ENCODE results near the gene GALNT17. TPM values are rescaled to one million over a fixed set of nuclear protein-coding genes. Genes with fewer than 3 reads are reported as not detected.

GALNT17 gene
- total and polyA plus RNA-seq, 4 donors: 2.8 to 10.8 (median 7.4) TPM

DNA sequence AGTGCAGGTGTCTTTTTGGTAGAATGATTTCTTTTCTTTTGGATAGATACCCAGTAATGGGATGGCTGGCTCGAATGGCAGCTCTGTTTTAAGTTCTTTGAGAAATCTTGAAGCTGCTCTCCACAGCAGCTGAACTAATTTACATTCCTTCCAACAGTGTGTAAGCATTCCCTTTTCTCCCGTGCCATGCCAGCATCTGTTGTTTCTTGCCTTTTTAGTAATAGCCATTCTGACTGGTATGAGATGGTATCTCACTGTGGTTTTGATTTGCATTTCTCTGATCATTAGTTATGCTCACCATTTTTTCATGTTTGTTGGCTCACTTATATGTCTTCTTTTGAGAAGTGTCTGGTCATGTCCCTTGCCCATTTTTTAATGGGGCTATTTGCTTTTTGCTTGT lies 486.3 kb downstream of the GALNT17 start:
- TF ChIP-seq CTCF (IDR thresholded peaks at IDR 0.05; ENCODE audit: control extremely low read depth, extremely low read depth): no peak
- no peak for DNase-seq
- no peak for ATAC-seq (ENCODE audit: insufficient read depth, low FRiP score)
- WGBS, 2 donors: 53 to 81% methylated on average over 2 of the region's 2 CpGs
- no peaks in the 10 kb centered on the region for H3K9me3 ChIP-seq (ENCODE audit: control insufficient read depth in 4 of 4, insufficient read depth in 3 of 4, low read length in 3 of 4)
- peaks cover 0 to 19% (median 6%) of the 10 kb centered on the region in 5 donors for H3K4me1 ChIP-seq (ENCODE audit: control insufficient read depth in 5 of 5, insufficient read depth in 5 of 5, low read length in 5 of 5)
- no peak overlapping the region for H3K4me3 ChIP-seq
- H3K27me3 ChIP-seq (ENCODE audit: control insufficient read depth in 3 of 3, insufficient read depth in 3 of 3, low read length in 2 of 3): no peaks in the 10 kb centered on the region
- no peak overlapping the region for H3K9ac ChIP-seq (ENCODE audit: insufficient read depth in 1 of 2, low read length in 2 of 2)
- H3K27ac ChIP-seq (ENCODE audit: low read depth in 1 of 2, low read length in 1 of 2): no peak overlapping the region
- no peaks in the 10 kb centered on the region for H3K36me3 ChIP-seq (ENCODE audit: control insufficient read depth in 4 of 4, insufficient read depth in 4 of 4, low read length in 4 of 4)

DNA sequence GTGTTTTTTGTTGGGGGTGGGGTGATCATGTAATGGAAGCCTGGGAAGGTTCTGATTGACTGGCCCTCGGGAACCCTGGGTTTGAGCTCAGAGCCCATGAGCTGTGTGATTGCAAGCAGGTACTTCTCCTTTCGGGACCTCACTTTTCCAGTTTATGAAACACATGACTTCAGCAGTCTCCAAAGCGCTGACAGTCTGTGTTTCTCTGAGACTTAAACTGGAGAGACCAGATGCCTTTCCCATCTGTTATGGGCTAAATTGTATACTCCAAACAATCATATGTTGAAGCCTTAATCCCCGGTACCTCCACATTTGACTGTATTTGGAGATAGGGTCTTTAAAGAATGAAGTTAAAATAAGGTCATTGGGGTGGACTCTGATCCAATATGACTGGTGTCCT lies 493.6 kb downstream of the GALNT17 start:
- Histone ChIP-seq H3K4me1 (ENCODE audit: control insufficient read depth in 5 of 5, insufficient read depth in 5 of 5, low read length in 5 of 5) (peaks cover 0 to 2% (median 0%) of the 10 kb centered on the region in 5 donors), H3K4me3 (no peak overlapping the region), H3K36me3 (ENCODE audit: control insufficient read depth in 4 of 4, insufficient read depth in 4 of 4, low read length in 4 of 4) (no peaks in the 10 kb centered on the region), H3K9ac (ENCODE audit: insufficient read depth in 1 of 2, low read length in 2 of 2) (no peak overlapping the region), H3K9me3 (ENCODE audit: control insufficient read depth in 4 of 4, insufficient read depth in 3 of 4, low read length in 3 of 4) (peaks cover 0 to 3% (median under 1%) of the 10 kb centered on the region in 4 donors), H3K27me3 (ENCODE audit: control insufficient read depth in 3 of 3, insufficient read depth in 3 of 3, low read length in 2 of 3) (no peaks in the 10 kb centered on the region), H3K27ac (ENCODE audit: low read depth in 1 of 2, low read length in 1 of 2) (no peak overlapping the region)
- ATAC-seq (ENCODE audit: insufficient read depth, low FRiP score): no peak
- DNase-seq: peak in 2 of 3 donors; percentile 15 to 44
- 71 to 75% methylated on average over 4 of the region's 4 CpGs for WGBS, 2 donors
- TF ChIP-seq CTCF (IDR thresholded peaks at IDR 0.05; ENCODE audit: control extremely low read depth, extremely low read depth): no peak

DNA sequence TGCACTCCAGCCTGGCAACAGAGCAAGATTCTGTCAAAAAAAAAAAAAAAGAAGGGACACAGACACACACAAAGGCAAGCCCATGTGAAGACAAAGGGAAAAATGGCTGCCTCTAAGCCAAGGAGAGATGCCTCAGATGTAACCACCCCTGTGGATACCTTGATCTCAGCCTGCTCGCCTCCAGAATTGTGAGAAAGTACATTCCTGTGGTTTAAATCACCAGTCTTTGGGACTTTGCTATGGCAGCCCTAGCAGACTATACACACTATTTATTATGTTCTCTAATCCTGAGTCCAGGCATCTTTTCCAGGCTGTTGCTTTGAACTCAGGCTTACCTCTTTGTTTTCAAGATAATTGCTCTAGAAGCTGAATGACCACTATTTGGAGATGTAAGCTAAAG lies 494.3 kb downstream of the GALNT17 start:
- 78 to 88% methylated on average over 1 of the region's 1 CpG for WGBS, 2 donors
- TF ChIP-seq CTCF (IDR thresholded peaks at IDR 0.05; ENCODE audit: control extremely low read depth, extremely low read depth): no peak
- Histone ChIP-seq H3K9me3 (ENCODE audit: control insufficient read depth in 4 of 4, insufficient read depth in 3 of 4, low read length in 3 of 4) (peaks cover 0 to 3% (median under 1%) of the 10 kb centered on the region in 4 donors), H3K36me3 (ENCODE audit: control insufficient read depth in 4 of 4, insufficient read depth in 4 of 4, low read length in 4 of 4) (no peaks in the 10 kb centered on the region), H3K9ac (ENCODE audit: insufficient read depth in 1 of 2, low read length in 2 of 2) (no peak overlapping the region), H3K27ac (ENCODE audit: low read depth in 1 of 2, low read length in 1 of 2) (no peak overlapping the region), H3K27me3 (ENCODE audit: control insufficient read depth in 3 of 3, insufficient read depth in 3 of 3, low read length in 2 of 3) (no peaks in the 10 kb centered on the region), H3K4me3 (no peak overlapping the region), H3K4me1 (ENCODE audit: control insufficient read depth in 5 of 5, insufficient read depth in 5 of 5, low read length in 5 of 5) (peaks cover 0 to 6% (median 0%) of the 10 kb centered on the region in 5 donors)
- no peak for DNase-seq
- no peak for ATAC-seq (ENCODE audit: insufficient read depth, low FRiP score)

GRCh38 chr7:71627651-71628050 lies 495.7 kb downstream of the GALNT17 start:
- ATAC-seq (ENCODE audit: insufficient read depth, low FRiP score) (no peak), DNase-seq (peak; percentile 36 to 74 (median 51))
- no peaks in the 10 kb centered on the region for H3K27me3 ChIP-seq (ENCODE audit: control insufficient read depth in 3 of 3, insufficient read depth in 3 of 3, low read length in 2 of 3)
- no peak overlapping the region for H3K9ac ChIP-seq (ENCODE audit: insufficient read depth in 1 of 2, low read length in 2 of 2)
- no peak overlapping the region for H3K27ac ChIP-seq (ENCODE audit: low read depth in 1 of 2, low read length in 1 of 2)
- peaks cover 0 to 3% (median under 1%) of the 10 kb centered on the region in 4 donors for H3K9me3 ChIP-seq (ENCODE audit: control insufficient read depth in 4 of 4, insufficient read depth in 3 of 4, low read length in 3 of 4)
- no peak for TF ChIP-seq CTCF (IDR thresholded peaks at IDR 0.05; ENCODE audit: control extremely low read depth, extremely low read depth)
- no peak overlapping the region for H3K4me3 ChIP-seq
- no peaks in the 10 kb centered on the region for H3K36me3 ChIP-seq (ENCODE audit: control insufficient read depth in 4 of 4, insufficient read depth in 4 of 4, low read length in 4 of 4)
- H3K4me1 ChIP-seq (ENCODE audit: control insufficient read depth in 5 of 5, insufficient read depth in 5 of 5, low read length in 5 of 5): peaks cover 0 to 7% (median 0%) of the 10 kb centered on the region in 5 donors
- 61 to 81% methylated on average over 7 of the region's 7 CpGs for WGBS, 2 donors

All from lung (tissue), 12 donors.